H9 (cell line): ENCODE measurements around the gene MACROD1. TPM values are rescaled to one million over a fixed set of nuclear protein-coding genes. Genes with fewer than 3 reads are reported as not detected.
A peak's percentile ranks its signal among the peaks of the same experiment; 100 is the strongest.

ENCODE experiments used
- DNase-seq: peaks from one replicate; pipeline ENCODE4 v3.0.0-alpha.2; 2017
- H2AFZ ChIP-seq: one replicate; pipeline ENCODE4 v1.6.1; 2013; ENCODE audit warnings: mild to moderate bottlenecking, low read length, control low read depth, moderate library complexity
- H2AK5ac ChIP-seq: 2 replicates; pipeline ENCODE4 v1.6.1; 2013; ENCODE audit warnings: low read length, control low read depth, mixed read lengths; ENCODE audit not compliant: insufficient read length
- H2BK120ac ChIP-seq: one replicate; pipeline ENCODE4 v1.6.1; 2013; ENCODE audit warnings: low read depth, mild to moderate bottlenecking, low read length, control low read depth, inconsistent platforms; ENCODE audit not compliant: poor library complexity, severe bottlenecking
- H2BK12ac ChIP-seq: 2 replicates; pipeline ENCODE4 v1.6.1; 2013; ENCODE audit warnings: low read length, control low read depth, mixed read lengths, low read depth; ENCODE audit not compliant: insufficient read length
- H2BK15ac ChIP-seq: 2 replicates; pipeline ENCODE4 v1.6.1; 2013; ENCODE audit warnings: low read depth, low read length, control low read depth
- H2BK20ac ChIP-seq: one replicate; pipeline ENCODE4 v1.6.1; 2013; ENCODE audit warnings: low read depth, mild to moderate bottlenecking, low read length, control low read depth, inconsistent platforms; ENCODE audit not compliant: poor library complexity, severe bottlenecking
- H2BK5ac ChIP-seq: 2 replicates; pipeline ENCODE4 v1.6.1; 2013; ENCODE audit warnings: low read length, control low read depth, mixed read lengths; ENCODE audit not compliant: insufficient read length
- H3K14ac ChIP-seq: 2 replicates; pipeline ENCODE4 v1.6.1; 2013; ENCODE audit warnings: low read length, control low read depth; ENCODE audit not compliant: insufficient read depth
- H3K18ac ChIP-seq: 2 replicates; pipeline ENCODE4 v1.6.1; 2013; ENCODE audit warnings: low read depth, mild to moderate bottlenecking, mixed read lengths, low read length, control low read depth; ENCODE audit not compliant: insufficient read length
- H3K23ac ChIP-seq: 2 replicates; pipeline ENCODE4 v1.6.1; 2013; ENCODE audit warnings: low read length, control low read depth, mixed read lengths, low read depth; ENCODE audit not compliant: insufficient read length
- H3K23me2 ChIP-seq: 2 replicates; pipeline ENCODE4 v1.6.1; 2013; ENCODE audit warnings: low read depth, mild to moderate bottlenecking, mixed read lengths, low read length, control low read depth; ENCODE audit not compliant: insufficient read length, poor library complexity, severe bottlenecking
- H3K27ac ChIP-seq: 2 replicates; pipeline ENCODE4 v1.5.1; 2013; ENCODE audit warnings: low read length, control low read depth, mixed read lengths, low read depth; ENCODE audit not compliant: insufficient read length
- H3K27me3 ChIP-seq: 2 replicates; pipeline ENCODE4 v1.6.1; 2013; ENCODE audit warnings: low read length, control low read depth, inconsistent platforms; ENCODE audit not compliant: insufficient read depth
- H3K4ac ChIP-seq: 2 replicates; pipeline ENCODE4 v1.6.1; 2013; ENCODE audit warnings: low read depth, mild to moderate bottlenecking, control low read depth, inconsistent platforms, low read length, moderate library complexity
- H3K4me1 ChIP-seq: 2 replicates; pipeline ENCODE4 v1.6.1; 2013; ENCODE audit warnings: low read length, control low read depth, inconsistent platforms; ENCODE audit not compliant: insufficient read depth
- H3K4me2 ChIP-seq: 2 replicates; pipeline ENCODE4 v1.6.1; 2013; ENCODE audit warnings: low read length, control low read depth, mixed read lengths; ENCODE audit not compliant: insufficient read length, insufficient read depth
- H3K56ac ChIP-seq: 2 replicates; pipeline ENCODE4 v1.6.1; 2013; ENCODE audit warnings: low read depth, mild to moderate bottlenecking, mixed read lengths, low read length, control low read depth; ENCODE audit not compliant: insufficient read length
- H3K79me1 ChIP-seq: 2 replicates; pipeline ENCODE4 v1.6.1; 2013; ENCODE audit warnings: low read depth, mild to moderate bottlenecking, moderate library complexity, low read length, control low read depth, inconsistent platforms; ENCODE audit not compliant: insufficient read depth, poor library complexity, severe bottlenecking
- H3K79me2 ChIP-seq: 2 replicates; pipeline ENCODE4 v1.6.1; 2013; ENCODE audit warnings: low read length, control low read depth, inconsistent platforms; ENCODE audit not compliant: insufficient read depth
- H3K9ac ChIP-seq: 2 replicates; pipeline ENCODE4 v1.6.1; 2013; ENCODE audit warnings: low read length, control low read depth, mixed read lengths; ENCODE audit not compliant: insufficient read length; ENCODE audit errors: extremely low read depth
- H3K9me3 ChIP-seq: one replicate; pipeline ENCODE4 v1.6.1; 2013; ENCODE audit warnings: low read depth, low read length, inconsistent platforms; ENCODE audit not compliant: control insufficient read depth
- H3T11ph ChIP-seq: one replicate; pipeline ENCODE4 v1.6.1; 2013; ENCODE audit warnings: mild to moderate bottlenecking, low read length, control low read depth, inconsistent platforms
- H4K20me1 ChIP-seq: one replicate; pipeline ENCODE4 v1.6.1; 2013; ENCODE audit not compliant: control insufficient read depth, insufficient read length, insufficient read depth
- H4K5ac ChIP-seq: 2 replicates; pipeline ENCODE4 v1.6.1; 2013; ENCODE audit warnings: low read depth, mild to moderate bottlenecking, mixed read lengths, low read length, control low read depth; ENCODE audit not compliant: insufficient read length
- H4K8ac ChIP-seq: replicated peaks from 2 replicates; pipeline ENCODE4 v1.6.1; 2013; ENCODE audit warnings: low read length, control low read depth, mixed read lengths, low read depth; ENCODE audit not compliant: insufficient read length
- H4K91ac ChIP-seq: 2 replicates; pipeline ENCODE4 v1.6.1; 2013; ENCODE audit warnings: low read depth, mild to moderate bottlenecking, moderate library complexity, mixed read lengths, low read length, control low read depth; ENCODE audit not compliant: insufficient read length
- H3K27ac Mint-ChIP-seq, 3 experiments: 2 replicates in 2 of 3; 3 replicates in 1 of 3; pipeline ENCODE4 v1.8.0; 2020 to 2021; ENCODE audit warnings: mixed read lengths in 3 of 3, mild to moderate bottlenecking in 1 of 3, moderate library complexity in 1 of 3
- H3K27me3 Mint-ChIP-seq: 2 replicates; pipeline ENCODE4 v1.8.0; 2021; ENCODE audit warnings: low read depth, mild to moderate bottlenecking, moderate library complexity, mixed read lengths
- H3K36me3 Mint-ChIP-seq, 3 experiments: 2 replicates in 2 of 3; 3 replicates in 1 of 3; pipeline ENCODE4 v1.8.0; 2020 to 2021; ENCODE audit warnings: low read depth in 3 of 3, mixed read lengths in 3 of 3; ENCODE audit not compliant: insufficient read depth in 1 of 3
- H3K4me1 Mint-ChIP-seq, 2 experiments: 2 replicates each; pipeline ENCODE4 v1.8.0; 2020; ENCODE audit warnings: mixed read lengths in 2 of 2
- H3K4me3 Mint-ChIP-seq, 2 experiments: 2 replicates in 1 of 2; 3 replicates in 1 of 2; pipeline ENCODE4 v1.8.0; 2020 to 2021; ENCODE audit warnings: mild to moderate bottlenecking in 2 of 2, mixed read lengths in 2 of 2, moderate library complexity in 1 of 2
- H3K9me3 Mint-ChIP-seq, 2 experiments: 2 replicates in 1 of 2; 3 replicates in 1 of 2; pipeline ENCODE4 v1.8.0; 2020; ENCODE audit warnings: mild to moderate bottlenecking in 2 of 2, mixed read lengths in 2 of 2, moderate library complexity in 1 of 2
- whole genome bisulfite sequencing: extraction: QIAGEN DNeasy Blood & Tissue Kit; methylation state at CpG from one replicate; pipeline ENCODE4 v1.1.7; 2013; ENCODE audit warnings: missing lambda C conversion rate, low lambda C conversion rate, mixed read lengths; ENCODE audit not compliant: insufficient read length; ENCODE audit errors: extremely low coverage; 5-methylcytosine and 5-hydroxymethylcytosine counted together
- total RNA-seq: library from RNA; stranded (reverse); gene quantifications from 2 replicates; pipeline ENCODE4 v1.2.1, GENCODE V29; 2021
- TF ChIP-seq, protein P1 (sequence below): fragments of 200-600 bp; sonication (generic); conservative IDR thresholded peaks from 3 replicates; pipeline ENCODE4 v1.8.0; 2021; ENCODE audit warnings: antibody characterized with exemption, mild to moderate bottlenecking

Gene MACROD1
- total RNA-seq, 1 experiment from 2014 or later, result 21.2 TPM

DNA sequence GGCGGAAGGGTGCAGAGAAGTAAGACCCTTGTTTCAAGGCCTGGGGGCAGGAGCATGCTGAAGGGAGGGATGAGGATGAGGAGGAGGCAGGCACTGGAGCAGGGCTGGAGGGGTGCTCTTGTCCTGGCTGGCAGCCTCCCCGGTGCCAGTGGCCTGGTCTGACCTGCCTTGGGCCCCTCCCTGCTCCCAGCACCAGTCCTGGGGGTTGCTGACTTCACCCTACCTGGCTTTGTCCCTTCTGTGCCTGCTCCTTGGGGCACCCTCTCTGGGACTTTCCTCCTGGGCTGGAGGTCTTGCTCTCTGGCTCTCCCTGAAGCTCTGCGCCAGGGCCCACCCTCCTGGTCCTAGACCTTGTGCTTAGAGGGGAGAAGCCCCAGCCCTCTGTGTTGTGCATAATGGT, 134.9 kb downstream of the MACROD1 start:
- DNase-seq, result no peak
- Histone ChIP-seq H3K79me2 (no peaks in the 10 kb centered on the region), H3K27me3 (peaks cover 23% of the 10 kb centered on the region; the same call in 1 of the 2 replicates), H3K23ac (no peak overlapping the region), H3K23me2 (no peaks in the 10 kb centered on the region), H4K91ac (no peak overlapping the region), H3K9ac (no peak overlapping the region), H2BK5ac (no peak overlapping the region), H2BK15ac (no peak overlapping the region), H2AFZ (no peak overlapping the region), H3K4ac (no peak overlapping the region), H3K79me1 (no peaks in the 10 kb centered on the region), H3K4me1 (no peaks in the 10 kb centered on the region; the same call in 1 of the 2 replicates), H3K9me3 (no peaks in the 10 kb centered on the region), H3K4me2 (no peak overlapping the region), H4K20me1 (no peaks in the 10 kb centered on the region), H4K8ac (no peak overlapping the region), H4K5ac (no peak overlapping the region), H3K56ac (no peak overlapping the region), H3T11ph (no peak overlapping the region), H3K14ac (no peak overlapping the region; the same call in 1 of the 2 replicates), H2BK120ac (no peak overlapping the region), H2BK12ac (no peak overlapping the region), H3K18ac (no peak overlapping the region), H2BK20ac (no peak overlapping the region), H3K27ac (no peak overlapping the region), H2AK5ac (no peak overlapping the region)
- Mint-ChIP-seq H3K4me1 (peaks cover 35 to 45% of the 10 kb centered on the region in 2 experiments), H3K9me3 (no peaks in the 10 kb centered on the region), H3K36me3 (peaks cover 0 to 2% (median 0%) of the 10 kb centered on the region in 3 experiments; a peak in 3 of 7 replicates), H3K27me3 (peaks cover 80% of the 10 kb centered on the region), H3K27ac (no peak overlapping the region), H3K4me3 (peak overlapping the region in 1 of 2 experiments; percentile 35; a peak in 1 of 5 replicates)
- TF ChIP-seq, protein P1, sequence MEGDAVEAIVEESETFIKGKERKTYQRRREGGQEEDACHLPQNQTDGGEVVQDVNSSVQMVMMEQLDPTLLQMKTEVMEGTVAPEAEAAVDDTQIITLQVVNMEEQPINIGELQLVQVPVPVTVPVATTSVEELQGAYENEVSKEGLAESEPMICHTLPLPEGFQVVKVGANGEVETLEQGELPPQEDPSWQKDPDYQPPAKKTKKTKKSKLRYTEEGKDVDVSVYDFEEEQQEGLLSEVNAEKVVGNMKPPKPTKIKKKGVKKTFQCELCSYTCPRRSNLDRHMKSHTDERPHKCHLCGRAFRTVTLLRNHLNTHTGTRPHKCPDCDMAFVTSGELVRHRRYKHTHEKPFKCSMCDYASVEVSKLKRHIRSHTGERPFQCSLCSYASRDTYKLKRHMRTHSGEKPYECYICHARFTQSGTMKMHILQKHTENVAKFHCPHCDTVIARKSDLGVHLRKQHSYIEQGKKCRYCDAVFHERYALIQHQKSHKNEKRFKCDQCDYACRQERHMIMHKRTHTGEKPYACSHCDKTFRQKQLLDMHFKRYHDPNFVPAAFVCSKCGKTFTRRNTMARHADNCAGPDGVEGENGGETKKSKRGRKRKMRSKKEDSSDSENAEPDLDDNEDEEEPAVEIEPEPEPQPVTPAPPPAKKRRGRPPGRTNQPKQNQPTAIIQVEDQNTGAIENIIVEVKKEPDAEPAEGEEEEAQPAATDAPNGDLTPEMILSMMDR, result no peak
- WGBS, result no CpG with 5 or more reads among the region's 3 CpGs
